ENCODE measurements around the gene AACS.

Gene AACS

GRCh38 chr12:125113789-125114188, 48.6 kb downstream of the AACS start:
- Histone ChIP-seq H3K4me3 (ENCODE audit: severe bottlenecking) (no peak overlapping the region), H3K27ac (ENCODE audit: poor library complexity, severe bottlenecking) (no peak overlapping the region), H3K9me3 (ENCODE audit: severe bottlenecking) (no peaks in the 10 kb centered on the region), H3K27me3 (ENCODE audit: insufficient read depth, poor library complexity, severe bottlenecking) (no peaks in the 10 kb centered on the region), H3K36me3 (ENCODE audit: low read depth) (peaks cover 31% of the 10 kb centered on the region), H3K4me1 (ENCODE audit: insufficient read depth, poor library complexity, severe bottlenecking) (no peaks in the 10 kb centered on the region)
- DNase-seq (ENCODE audit: low spot score), result no peak
- TF ChIP-seq, protein P1, sequence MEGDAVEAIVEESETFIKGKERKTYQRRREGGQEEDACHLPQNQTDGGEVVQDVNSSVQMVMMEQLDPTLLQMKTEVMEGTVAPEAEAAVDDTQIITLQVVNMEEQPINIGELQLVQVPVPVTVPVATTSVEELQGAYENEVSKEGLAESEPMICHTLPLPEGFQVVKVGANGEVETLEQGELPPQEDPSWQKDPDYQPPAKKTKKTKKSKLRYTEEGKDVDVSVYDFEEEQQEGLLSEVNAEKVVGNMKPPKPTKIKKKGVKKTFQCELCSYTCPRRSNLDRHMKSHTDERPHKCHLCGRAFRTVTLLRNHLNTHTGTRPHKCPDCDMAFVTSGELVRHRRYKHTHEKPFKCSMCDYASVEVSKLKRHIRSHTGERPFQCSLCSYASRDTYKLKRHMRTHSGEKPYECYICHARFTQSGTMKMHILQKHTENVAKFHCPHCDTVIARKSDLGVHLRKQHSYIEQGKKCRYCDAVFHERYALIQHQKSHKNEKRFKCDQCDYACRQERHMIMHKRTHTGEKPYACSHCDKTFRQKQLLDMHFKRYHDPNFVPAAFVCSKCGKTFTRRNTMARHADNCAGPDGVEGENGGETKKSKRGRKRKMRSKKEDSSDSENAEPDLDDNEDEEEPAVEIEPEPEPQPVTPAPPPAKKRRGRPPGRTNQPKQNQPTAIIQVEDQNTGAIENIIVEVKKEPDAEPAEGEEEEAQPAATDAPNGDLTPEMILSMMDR (IDR thresholded peaks at IDR 0.05; ENCODE audit: poor library complexity, severe bottlenecking), result no peak
- ATAC-seq (ENCODE audit: low read depth), result no peak

GRCh38 chr12:125114365-125115141, 49.3 kb downstream of the AACS start:
- Histone ChIP-seq H3K4me3 (ENCODE audit: severe bottlenecking) (no peak overlapping the region), H3K27me3 (ENCODE audit: insufficient read depth, poor library complexity, severe bottlenecking) (no peaks in the 10 kb centered on the region)

GRCh38 chr12:125120566-125120965, 55.3 kb downstream of the AACS start:
- Histone ChIP-seq H3K27ac (ENCODE audit: poor library complexity, severe bottlenecking) (no peak overlapping the region), H3K36me3 (ENCODE audit: low read depth) (peaks cover 32% of the 10 kb centered on the region), H3K4me3 (ENCODE audit: severe bottlenecking) (no peak overlapping the region), H3K4me1 (ENCODE audit: insufficient read depth, poor library complexity, severe bottlenecking) (peaks cover 7% of the 10 kb centered on the region), H3K27me3 (ENCODE audit: insufficient read depth, poor library complexity, severe bottlenecking) (no peaks in the 10 kb centered on the region), H3K9me3 (ENCODE audit: severe bottlenecking) (no peaks in the 10 kb centered on the region)
- TF ChIP-seq, protein P1 (IDR thresholded peaks at IDR 0.05; ENCODE audit: poor library complexity, severe bottlenecking), result no peak
- ATAC-seq (ENCODE audit: low read depth) (no peak), DNase-seq (ENCODE audit: low spot score) (no peak)

More at GRCh38 chr12:125114365-125115141, 49.3 kb downstream of the AACS start:
- Histone ChIP-seq H3K27ac (ENCODE audit: poor library complexity, severe bottlenecking) (no peak overlapping the region), H3K36me3 (ENCODE audit: low read depth) (peaks cover 31% of the 10 kb centered on the region), H3K4me1 (ENCODE audit: insufficient read depth, poor library complexity, severe bottlenecking) (no peaks in the 10 kb centered on the region), H3K9me3 (ENCODE audit: severe bottlenecking) (no peaks in the 10 kb centered on the region)
- DNase-seq (ENCODE audit: low spot score), result no peak
- ATAC-seq (ENCODE audit: low read depth), result 0 out of 3 replicates have a peak, but pooled peaks have one; percentile 21
- TF ChIP-seq, protein P1 (IDR thresholded peaks at IDR 0.05; ENCODE audit: poor library complexity, severe bottlenecking), result no peak

DNA sequence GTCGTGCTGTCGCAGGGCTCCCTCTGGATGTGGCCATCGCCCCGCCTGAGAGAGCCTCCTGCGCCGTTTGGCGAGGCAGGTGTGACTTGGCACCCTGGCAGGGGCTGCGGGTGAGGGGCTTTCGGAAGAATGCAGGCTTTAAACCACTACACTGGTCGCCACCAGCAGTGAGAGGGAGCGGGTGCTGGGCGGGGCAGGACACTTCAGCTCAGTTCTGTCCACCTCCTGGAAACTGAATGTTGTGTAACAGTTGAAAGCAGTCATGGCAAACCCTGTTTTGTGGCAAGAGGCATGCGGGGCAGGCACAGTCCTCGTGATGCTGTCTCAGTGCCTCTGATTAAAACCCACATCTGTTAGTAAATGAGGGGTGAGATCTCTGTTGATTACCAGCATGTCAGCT, 55.9 kb downstream of the AACS start:
- TF ChIP-seq, protein P1 (IDR thresholded peaks at IDR 0.05; ENCODE audit: poor library complexity, severe bottlenecking), result no peak
- H3K9me3 ChIP-seq (ENCODE audit: severe bottlenecking), result no peaks in the 10 kb centered on the region
- no peak overlapping the region for H3K27ac ChIP-seq (ENCODE audit: poor library complexity, severe bottlenecking)
- H3K36me3 ChIP-seq (ENCODE audit: low read depth), result peaks cover 35% of the 10 kb centered on the region
- no peaks in the 10 kb centered on the region for H3K27me3 ChIP-seq (ENCODE audit: insufficient read depth, poor library complexity, severe bottlenecking)
- DNase-seq (ENCODE audit: low spot score) (no peak), ATAC-seq (ENCODE audit: low read depth) (no peak)
- no peak overlapping the region for H3K4me3 ChIP-seq (ENCODE audit: severe bottlenecking)
- H3K4me1 ChIP-seq (ENCODE audit: insufficient read depth, poor library complexity, severe bottlenecking), result peaks cover 7% of the 10 kb centered on the region

- DNase-seq (ENCODE audit: low spot score) (no peak), ATAC-seq (ENCODE audit: low read depth) (no peak)
- TF ChIP-seq, protein P1 (IDR thresholded peaks at IDR 0.05; ENCODE audit: poor library complexity, severe bottlenecking), result no peak
- no peak overlapping the region for H3K27ac ChIP-seq (ENCODE audit: poor library complexity, severe bottlenecking)
- H3K4me3 ChIP-seq (ENCODE audit: severe bottlenecking), result no peak overlapping the region
- H3K9me3 ChIP-seq (ENCODE audit: severe bottlenecking), result no peaks in the 10 kb centered on the region
- H3K36me3 ChIP-seq (ENCODE audit: low read depth), result peaks cover 39% of the 10 kb centered on the region
- no peaks in the 10 kb centered on the region for H3K27me3 ChIP-seq (ENCODE audit: insufficient read depth, poor library complexity, severe bottlenecking)
- H3K4me1 ChIP-seq (ENCODE audit: insufficient read depth, poor library complexity, severe bottlenecking), result peaks cover 7% of the 10 kb centered on the region
Measured at GRCh38 chr12:125122668-125123067, 57.4 kb downstream of the AACS start.

All from RWPE2 (cell line).